Mammary epithelial cell (primary cell): ENCODE measurements around the gene PSTPIP2.

Source experiments
- CTCF ChIP-seq, 2 donors: IDR thresholded peaks in 1 of 2; conservative IDR thresholded peaks in 1 of 2; 2 replicates each; pipeline ENCODE4 v1.5.1; 2011 to 2012; ENCODE audit warnings: inconsistent platforms in 2 of 2, low read length in 2 of 2, mild to moderate bottlenecking in 2 of 2, control low read depth in 1 of 2, low read depth in 1 of 2; ENCODE audit not compliant: insufficient read depth in 1 of 2; ENCODE audit errors: extremely low read depth in 1 of 2
- EZH2 ChIP-seq: IDR thresholded peaks from 2 replicates; pipeline ENCODE4 v1.6.1; 2012; ENCODE audit warnings: low read length, inconsistent platforms, borderline replicate concordance

- TF ChIP-seq CTCF (conservative IDR thresholded peaks at IDR 0.05 in 1 of 2, IDR thresholded peaks at IDR 0.05 in 1 of 2; ENCODE audit: extremely low read depth in 1 of 2, insufficient read depth in 1 of 2, low read depth in 1 of 2, low read length in 2 of 2) (no peak), EZH2 (no peak)
Observed at GRCh38 chr18:46072959-46073358, 899 bp upstream of the PSTPIP2 start.
